ENCODE measurements around the gene MTTP. TPM values are rescaled to one million over a fixed set of nuclear protein-coding genes. Genes with fewer than 3 reads are reported as not detected.

MTTP gene
- total RNA-seq, 2 experiments from 2014 or later: 0.25 to 0.57 TPM

GRCh38 chr4:99640676-99641075 lies 66.1 kb downstream of the MTTP start:
- H2AFZ ChIP-seq (ENCODE audit: low read length): no peak overlapping the region
- DNase-seq (ENCODE audit: low spot score): no peak
- no peak overlapping the region for H3K4me3 ChIP-seq (ENCODE audit: low read depth, low read length, poor library complexity, severe bottlenecking)
- BruUV-seq (replicated peaks): no TSS peak
- ChIA-PET CTCF (ENCODE audit: unreplicated experiment) (no interaction called here), POLR2A (interaction anchor here (0.6 kb wide), 1 partner anchor 1010 kb away, joined by 3 read pairs; no protein-coding TSS in a partner anchor)
- H3K4me1 ChIP-seq (ENCODE audit: insufficient read depth, low read length, poor library complexity, severe bottlenecking): no peaks in the 10 kb centered on the region
- H3K4me2 ChIP-seq (ENCODE audit: low read length): no peak overlapping the region
- H3K9me2 ChIP-seq (ENCODE audit: insufficient read depth, low read length): no peaks in the 10 kb centered on the region
- H4K20me1 ChIP-seq (ENCODE audit: insufficient read depth, low read length): no peaks in the 10 kb centered on the region
- intact Hi-C loops (cut with micrococcal nuclease; ENCODE audit: unreplicated experiment): no loop called here
- no peaks in the 10 kb centered on the region for H3K79me2 ChIP-seq (ENCODE audit: insufficient read depth, low read depth, low read length)
- no peak for TF ChIP-seq EZH2phosphoT487 (IDR thresholded peaks at IDR 0.05; ENCODE audit: borderline replicate concordance, low read depth, low read length)
- TF ChIP-seq, protein P1, sequence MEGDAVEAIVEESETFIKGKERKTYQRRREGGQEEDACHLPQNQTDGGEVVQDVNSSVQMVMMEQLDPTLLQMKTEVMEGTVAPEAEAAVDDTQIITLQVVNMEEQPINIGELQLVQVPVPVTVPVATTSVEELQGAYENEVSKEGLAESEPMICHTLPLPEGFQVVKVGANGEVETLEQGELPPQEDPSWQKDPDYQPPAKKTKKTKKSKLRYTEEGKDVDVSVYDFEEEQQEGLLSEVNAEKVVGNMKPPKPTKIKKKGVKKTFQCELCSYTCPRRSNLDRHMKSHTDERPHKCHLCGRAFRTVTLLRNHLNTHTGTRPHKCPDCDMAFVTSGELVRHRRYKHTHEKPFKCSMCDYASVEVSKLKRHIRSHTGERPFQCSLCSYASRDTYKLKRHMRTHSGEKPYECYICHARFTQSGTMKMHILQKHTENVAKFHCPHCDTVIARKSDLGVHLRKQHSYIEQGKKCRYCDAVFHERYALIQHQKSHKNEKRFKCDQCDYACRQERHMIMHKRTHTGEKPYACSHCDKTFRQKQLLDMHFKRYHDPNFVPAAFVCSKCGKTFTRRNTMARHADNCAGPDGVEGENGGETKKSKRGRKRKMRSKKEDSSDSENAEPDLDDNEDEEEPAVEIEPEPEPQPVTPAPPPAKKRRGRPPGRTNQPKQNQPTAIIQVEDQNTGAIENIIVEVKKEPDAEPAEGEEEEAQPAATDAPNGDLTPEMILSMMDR (conservative IDR thresholded peaks at IDR 0.05; ENCODE audit: low read length): no peak
- no peak overlapping the region for H3K27ac ChIP-seq (ENCODE audit: low read depth, low read length, poor library complexity, severe bottlenecking)
- H3K9me3 ChIP-seq (ENCODE audit: low read length): no peaks in the 10 kb centered on the region
- no peaks in the 10 kb centered on the region for H3K36me3 ChIP-seq (ENCODE audit: insufficient read depth, low read length)

DNA sequence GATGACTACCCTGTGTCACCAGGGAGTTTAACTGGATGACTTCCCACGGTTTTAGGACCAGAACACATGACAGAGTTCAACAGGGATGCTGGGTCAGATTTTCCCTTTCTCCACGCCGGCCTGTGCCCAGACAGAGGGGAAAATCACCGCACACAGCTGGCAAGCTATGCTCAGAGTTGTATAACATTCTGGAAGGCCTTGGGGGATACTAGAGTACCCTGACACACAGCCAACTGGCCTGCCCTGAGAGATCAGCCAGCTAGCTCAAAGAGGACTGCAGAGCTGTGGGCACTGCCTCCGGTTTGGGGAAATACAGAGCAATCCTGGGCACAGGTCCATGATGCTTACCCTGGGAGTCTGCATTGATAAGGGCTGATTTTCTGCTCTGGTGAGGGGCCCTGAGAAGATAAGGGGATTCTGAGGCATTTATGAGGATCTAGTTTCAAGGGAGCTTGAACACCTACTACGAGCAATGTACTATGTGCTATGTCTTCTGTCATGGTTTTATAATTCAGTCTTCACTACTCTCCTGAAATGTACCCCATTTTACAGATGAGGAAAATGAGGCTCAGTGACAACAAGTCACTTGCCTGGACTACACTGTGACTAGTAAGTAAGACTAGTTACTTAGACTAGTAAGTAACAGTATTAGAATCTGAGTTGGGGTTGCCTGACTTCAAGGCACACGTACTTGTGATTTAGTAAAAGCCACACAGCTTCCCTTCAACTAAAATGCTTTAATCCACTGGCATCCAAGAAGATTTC lies 68.3 kb downstream of the MTTP start:
- Histone ChIP-seq H3K4me2 (ENCODE audit: low read length) (no peak overlapping the region), H2AFZ (ENCODE audit: low read length) (no peak overlapping the region), H3K9me2 (ENCODE audit: insufficient read depth, low read length) (no peaks in the 10 kb centered on the region), H3K27ac (ENCODE audit: low read depth, low read length, poor library complexity, severe bottlenecking) (no peak overlapping the region), H3K79me2 (ENCODE audit: insufficient read depth, low read depth, low read length) (no peaks in the 10 kb centered on the region), H4K20me1 (ENCODE audit: insufficient read depth, low read length) (no peaks in the 10 kb centered on the region), H3K4me3 (ENCODE audit: low read depth, low read length, poor library complexity, severe bottlenecking) (no peak overlapping the region), H3K4me1 (ENCODE audit: insufficient read depth, low read length, poor library complexity, severe bottlenecking) (no peaks in the 10 kb centered on the region), H3K9me3 (ENCODE audit: low read length) (no peaks in the 10 kb centered on the region), H3K36me3 (ENCODE audit: insufficient read depth, low read length) (no peaks in the 10 kb centered on the region)
- BruUV-seq (replicated peaks): no TSS peak
- POLR2A ChIA-PET: interaction anchor here (0.6 kb wide), 1 partner anchor 563 kb away, joined by 7 read pairs; no protein-coding TSS in a partner anchor
- CTCF ChIA-PET (ENCODE audit: unreplicated experiment): no interaction called here
- no peak for DNase-seq (ENCODE audit: low spot score)
- TF ChIP-seq, protein P1 (conservative IDR thresholded peaks at IDR 0.05; ENCODE audit: low read length): no peak
- no peak for TF ChIP-seq EZH2phosphoT487 (IDR thresholded peaks at IDR 0.05; ENCODE audit: borderline replicate concordance, low read depth, low read length)
- intact Hi-C loops (cut with micrococcal nuclease; ENCODE audit: unreplicated experiment): no loop called here

- H3K27ac ChIP-seq (ENCODE audit: low read depth, low read length, poor library complexity, severe bottlenecking): no peak overlapping the region
- no peak overlapping the region for H3K4me3 ChIP-seq (ENCODE audit: low read depth, low read length, poor library complexity, severe bottlenecking)
- H3K9me3 ChIP-seq (ENCODE audit: low read length): no peaks in the 10 kb centered on the region
- CTCF ChIA-PET (ENCODE audit: unreplicated experiment): no interaction called here
- DNase-seq (ENCODE audit: low spot score): no peak
- no peak for TF ChIP-seq EZH2phosphoT487 (IDR thresholded peaks at IDR 0.05; ENCODE audit: borderline replicate concordance, low read depth, low read length)
- TF ChIP-seq, protein P1 (conservative IDR thresholded peaks at IDR 0.05; ENCODE audit: low read length): no peak
- H3K9me2 ChIP-seq (ENCODE audit: insufficient read depth, low read length): no peaks in the 10 kb centered on the region
- no peaks in the 10 kb centered on the region for H3K4me1 ChIP-seq (ENCODE audit: insufficient read depth, low read length, poor library complexity, severe bottlenecking)
- no peaks in the 10 kb centered on the region for H4K20me1 ChIP-seq (ENCODE audit: insufficient read depth, low read length)
- no peaks in the 10 kb centered on the region for H3K79me2 ChIP-seq (ENCODE audit: insufficient read depth, low read depth, low read length)
- POLR2A ChIA-PET: interaction anchor here (0.9 kb wide), 1 partner anchor 8 kb away, joined by 4 read pairs; no protein-coding TSS in a partner anchor
- no TSS peak for BruUV-seq (replicated peaks)
- no peak overlapping the region for H2AFZ ChIP-seq (ENCODE audit: low read length)
- no peak overlapping the region for H3K4me2 ChIP-seq (ENCODE audit: low read length)
- intact Hi-C loops (cut with micrococcal nuclease; ENCODE audit: unreplicated experiment): no loop called here
- no peaks in the 10 kb centered on the region for H3K36me3 ChIP-seq (ENCODE audit: insufficient read depth, low read length)
Observed at GRCh38 chr4:99644453-99644852, 69.8 kb downstream of the MTTP start.

Data from OCI-LY7 (cell line).